ENCODE results near the gene IL15RA.
"Not testable (repeated sequence)": the region's sequence is repeated elsewhere in the genome, so short reads cannot be mapped to it uniquely, and the experiment has no call there.

Gene IL15RA

GRCh38 chr10:5918763-5919162 is 58.6 kb downstream of the IL15RA start:
- no peak for DNase-seq

- no peak for DNase-seq
These were observed 60.0 kb downstream of the IL15RA start for GRCh38 chr10:5917305-5917704.

GRCh38 chr10:5915451-5915850 is 61.9 kb downstream of the IL15RA start:
- no peak for DNase-seq

GRCh38 chr10:5913736-5914135 is 63.6 kb downstream of the IL15RA start:
- DNase-seq, result no peak

GRCh38 chr10:5911670-5912069 is 65.7 kb downstream of the IL15RA start:
- no peak for DNase-seq

GRCh38 chr10:5910323-5911100 is 66.8 kb downstream of the IL15RA start:
- no peak for DNase-seq

GRCh38 chr10:5908676-5909075 is 68.7 kb downstream of the IL15RA start:
- not testable (repeated sequence) for DNase-seq

- DNase-seq, result no peak
These were observed 70.7 kb downstream of the IL15RA start for GRCh38 chr10:5906651-5907050.

- no peak for DNase-seq
These were observed 71.4 kb downstream of the IL15RA start for GRCh38 chr10:5905854-5906507.

- DNase-seq, result no peak
These were observed 73.1 kb downstream of the IL15RA start for GRCh38 chr10:5904227-5904626.

GRCh38 chr10:5903563-5903962 is 73.8 kb downstream of the IL15RA start:
- DNase-seq, result no peak

- DNase-seq, result no peak
These were observed 74.7 kb downstream of the IL15RA start for GRCh38 chr10:5902511-5903274.

All from activated T-cell treated with anti-CD3 and anti-CD28 coated beads, Interleukin-2, amount 50 U/mL, for 1 hour (primary cell).